Measurements from ENCODE around the gene CRACR2A.

Gene CRACR2A

DNA sequence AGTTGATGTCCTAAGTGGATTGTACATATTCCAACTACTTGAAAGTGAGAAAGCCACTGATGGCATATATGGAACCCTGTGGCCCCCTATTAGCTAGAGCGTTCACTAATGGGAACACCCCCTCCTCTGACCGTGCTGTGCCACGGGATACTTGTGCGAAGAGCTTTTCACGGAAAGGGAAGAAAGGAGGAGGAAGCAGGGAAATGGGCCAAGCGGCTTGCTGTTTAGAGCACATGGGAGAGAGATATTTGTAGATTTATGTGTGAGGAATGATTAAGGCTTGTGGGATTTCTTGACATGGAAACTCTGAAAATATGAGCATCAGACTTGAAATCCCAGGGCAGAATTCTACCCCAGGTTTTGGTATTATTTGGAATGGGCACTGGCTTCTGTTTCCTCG, 132.1 kb downstream of the CRACR2A start:
- Histone ChIP-seq H3K36me3 (replicated peaks; ENCODE audit: insufficient read depth, low read length) (no peaks in the 10 kb centered on the region), H4K20me1 (ENCODE audit: insufficient read depth, low read length) (no peaks in the 10 kb centered on the region), H3K9me3 (replicated peaks; ENCODE audit: insufficient read depth, low read length) (no peaks in the 10 kb centered on the region), H3K4me1 (ENCODE audit: low read length) (no peaks in the 10 kb centered on the region), H3F3A (ENCODE audit: insufficient read depth, low read length) (no peaks in the 10 kb centered on the region), H3K27ac (ENCODE audit: low read length) (no peak overlapping the region), H3K4me3 (ENCODE audit: low read length) (no peak overlapping the region), H2AFZ (ENCODE audit: low read length) (no peak overlapping the region), H3K9me2 (replicated peaks; ENCODE audit: insufficient read depth, low read length) (no peaks in the 10 kb centered on the region), H3K9ac (ENCODE audit: low read length) (no peak overlapping the region), H3K4me2 (ENCODE audit: low read depth, low read length) (no peak overlapping the region), H3K27me3 (replicated peaks; ENCODE audit: insufficient read depth, low read length) (no peaks in the 10 kb centered on the region), H3K79me2 (ENCODE audit: low read length) (no peaks in the 10 kb centered on the region)
- no peak for DNase-seq
- TF ChIP-seq EZH2 (optimal IDR thresholded peaks at IDR 0.05; ENCODE audit: low read depth, low read length), result no peak
- TF ChIP-seq EZH2phosphoT487 (IDR thresholded peaks at IDR 0.05; ENCODE audit: low read length), result no peak
- TF ChIP-seq, protein P1, sequence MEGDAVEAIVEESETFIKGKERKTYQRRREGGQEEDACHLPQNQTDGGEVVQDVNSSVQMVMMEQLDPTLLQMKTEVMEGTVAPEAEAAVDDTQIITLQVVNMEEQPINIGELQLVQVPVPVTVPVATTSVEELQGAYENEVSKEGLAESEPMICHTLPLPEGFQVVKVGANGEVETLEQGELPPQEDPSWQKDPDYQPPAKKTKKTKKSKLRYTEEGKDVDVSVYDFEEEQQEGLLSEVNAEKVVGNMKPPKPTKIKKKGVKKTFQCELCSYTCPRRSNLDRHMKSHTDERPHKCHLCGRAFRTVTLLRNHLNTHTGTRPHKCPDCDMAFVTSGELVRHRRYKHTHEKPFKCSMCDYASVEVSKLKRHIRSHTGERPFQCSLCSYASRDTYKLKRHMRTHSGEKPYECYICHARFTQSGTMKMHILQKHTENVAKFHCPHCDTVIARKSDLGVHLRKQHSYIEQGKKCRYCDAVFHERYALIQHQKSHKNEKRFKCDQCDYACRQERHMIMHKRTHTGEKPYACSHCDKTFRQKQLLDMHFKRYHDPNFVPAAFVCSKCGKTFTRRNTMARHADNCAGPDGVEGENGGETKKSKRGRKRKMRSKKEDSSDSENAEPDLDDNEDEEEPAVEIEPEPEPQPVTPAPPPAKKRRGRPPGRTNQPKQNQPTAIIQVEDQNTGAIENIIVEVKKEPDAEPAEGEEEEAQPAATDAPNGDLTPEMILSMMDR (IDR thresholded peaks at IDR 0.05; ENCODE audit: low read length), result no peak

DNA sequence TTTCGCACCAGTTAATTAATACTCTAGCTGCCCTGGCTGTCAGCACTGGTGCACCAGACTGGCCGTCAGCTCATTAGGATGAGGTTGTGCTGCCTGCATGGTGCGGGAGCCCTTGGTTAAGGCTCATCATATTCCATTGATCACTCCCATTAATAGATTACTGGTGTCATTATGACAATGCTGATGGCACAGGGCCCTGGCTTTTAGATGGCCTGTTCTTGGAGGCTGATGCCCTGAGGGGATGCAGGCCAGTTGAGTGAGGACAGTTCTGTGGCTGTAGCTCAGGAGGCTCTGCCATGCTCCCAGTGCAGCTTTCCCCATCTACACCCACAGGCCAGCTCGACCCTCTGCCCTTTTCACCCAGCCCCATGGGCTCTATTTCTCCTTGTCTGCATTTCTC, 135.3 kb downstream of the CRACR2A start:
- TF ChIP-seq EZH2phosphoT487 (IDR thresholded peaks at IDR 0.05; ENCODE audit: low read length) (no peak), EZH2 (optimal IDR thresholded peaks at IDR 0.05; ENCODE audit: low read depth, low read length) (no peak)
- TF ChIP-seq, protein P1 (IDR thresholded peaks at IDR 0.05; ENCODE audit: low read length), result no peak
- H3K4me1 ChIP-seq (ENCODE audit: low read length), result no peaks in the 10 kb centered on the region
- no peak overlapping the region for H3K4me2 ChIP-seq (ENCODE audit: low read depth, low read length)
- H3K27me3 ChIP-seq (replicated peaks; ENCODE audit: insufficient read depth, low read length), result no peaks in the 10 kb centered on the region
- no peak overlapping the region for H3K9ac ChIP-seq (ENCODE audit: low read length)
- H3K9me3 ChIP-seq (replicated peaks; ENCODE audit: insufficient read depth, low read length), result no peaks in the 10 kb centered on the region
- DNase-seq, result no peak
- no peaks in the 10 kb centered on the region for H3K79me2 ChIP-seq (ENCODE audit: low read length)
- no peaks in the 10 kb centered on the region for H4K20me1 ChIP-seq (ENCODE audit: insufficient read depth, low read length)
- no peaks in the 10 kb centered on the region for H3F3A ChIP-seq (ENCODE audit: insufficient read depth, low read length)
- no peaks in the 10 kb centered on the region for H3K36me3 ChIP-seq (replicated peaks; ENCODE audit: insufficient read depth, low read length)
- no peak overlapping the region for H2AFZ ChIP-seq (ENCODE audit: low read length)
- H3K4me3 ChIP-seq (ENCODE audit: low read length), result no peak overlapping the region
- H3K9me2 ChIP-seq (replicated peaks; ENCODE audit: insufficient read depth, low read length), result no peaks in the 10 kb centered on the region
- no peak overlapping the region for H3K27ac ChIP-seq (ENCODE audit: low read length)

DNA sequence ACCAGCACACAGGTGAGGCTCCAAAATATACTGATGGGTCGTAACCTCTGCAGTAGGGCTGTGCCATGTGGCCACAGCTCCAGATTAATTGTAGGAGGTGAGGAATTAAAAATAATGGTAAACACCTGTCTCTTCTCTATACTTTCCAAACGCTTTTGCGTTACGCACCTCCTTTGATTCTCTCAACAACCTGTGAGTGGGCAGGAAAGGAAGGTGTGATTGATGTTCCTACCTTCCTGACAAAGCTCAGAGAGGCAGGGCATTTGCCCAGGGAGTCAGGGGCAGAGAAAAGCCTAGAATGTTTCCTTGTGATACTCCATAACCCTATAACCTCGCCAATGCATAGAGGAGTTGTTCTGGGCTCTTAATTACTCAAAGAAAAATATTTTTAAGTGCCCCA, 137.0 kb downstream of the CRACR2A start:
- no peaks in the 10 kb centered on the region for H4K20me1 ChIP-seq (ENCODE audit: insufficient read depth, low read length)
- TF ChIP-seq, protein P1 (IDR thresholded peaks at IDR 0.05; ENCODE audit: low read length), result no peak
- TF ChIP-seq EZH2phosphoT487 (IDR thresholded peaks at IDR 0.05; ENCODE audit: low read length) (no peak), EZH2 (optimal IDR thresholded peaks at IDR 0.05; ENCODE audit: low read depth, low read length) (no peak)
- DNase-seq, result no peak
- no peaks in the 10 kb centered on the region for H3K27me3 ChIP-seq (replicated peaks; ENCODE audit: insufficient read depth, low read length)
- no peak overlapping the region for H3K4me2 ChIP-seq (ENCODE audit: low read depth, low read length)
- H3K27ac ChIP-seq (ENCODE audit: low read length), result no peak overlapping the region
- H3K9me3 ChIP-seq (replicated peaks; ENCODE audit: insufficient read depth, low read length), result no peaks in the 10 kb centered on the region
- H3K79me2 ChIP-seq (ENCODE audit: low read length), result no peaks in the 10 kb centered on the region
- H3K9ac ChIP-seq (ENCODE audit: low read length), result no peak overlapping the region
- H2AFZ ChIP-seq (ENCODE audit: low read length), result no peak overlapping the region
- H3K4me3 ChIP-seq (ENCODE audit: low read length), result no peak overlapping the region
- no peaks in the 10 kb centered on the region for H3K36me3 ChIP-seq (replicated peaks; ENCODE audit: insufficient read depth, low read length)
- H3F3A ChIP-seq (ENCODE audit: insufficient read depth, low read length), result no peaks in the 10 kb centered on the region
- H3K4me1 ChIP-seq (ENCODE audit: low read length), result no peaks in the 10 kb centered on the region
- H3K9me2 ChIP-seq (replicated peaks; ENCODE audit: insufficient read depth, low read length), result no peaks in the 10 kb centered on the region

Measured in MM.1S (cell line).